GM18502 (cell line): ENCODE data around the gene ABCC9.
"Not testable (repeated sequence)": the region's sequence is repeated elsewhere in the genome, so short reads cannot be mapped to it uniquely, and the experiment has no call there.

Experiments
- ATAC-seq: cut with Tn5 transposase; IDR thresholded peaks from one replicate; pipeline ENCODE4 v1.9.1; 2021; ENCODE audit warnings: mild to moderate bottlenecking; ENCODE audit not compliant: unreplicated experiment, poor library complexity

ABCC9 gene

GRCh38 chr12:21786041-21786531 lies 155.1 kb downstream of the ABCC9 start:
- no peak for ATAC-seq

- not testable (repeated sequence) for ATAC-seq
These were observed 158.5 kb downstream of the ABCC9 start for GRCh38 chr12:21782723-21783122.

GRCh38 chr12:21780786-21781185 lies 160.4 kb downstream of the ABCC9 start:
- ATAC-seq: no peak

- ATAC-seq: no peak
These were observed 165.1 kb downstream of the ABCC9 start for GRCh38 chr12:21776175-21776574.

- ATAC-seq: no peak
These were observed 165.9 kb downstream of the ABCC9 start for GRCh38 chr12:21775133-21775820.

- ATAC-seq: no peak
These were observed 166.7 kb downstream of the ABCC9 start, which contains the start of gene KCNJ8 for GRCh38 chr12:21774358-21775132. KCNJ8 (minus strand) TSS chr12:21774706; CDS start chr12:21773616, 1,090 bp downstream.

GRCh38 chr12:21773806-21774205 lies 167.4 kb downstream of the ABCC9 start:
- ATAC-seq: no peak

- no peak for ATAC-seq
These were observed 167.9 kb downstream of the ABCC9 start for GRCh38 chr12:21773263-21773741.

GRCh38 chr12:21771311-21771710 lies 169.9 kb downstream of the ABCC9 start:
- ATAC-seq: no peak

GRCh38 chr12:21769307-21769706 lies 171.9 kb downstream of the ABCC9 start:
- ATAC-seq: no peak

GRCh38 chr12:21766403-21766802 lies 174.8 kb downstream of the ABCC9 start:
- ATAC-seq: no peak

- no peak for ATAC-seq
These were observed 176.3 kb downstream of the ABCC9 start for GRCh38 chr12:21764950-21765349.

- no peak for ATAC-seq
These were observed 177.2 kb downstream of the ABCC9 start for GRCh38 chr12:21764065-21764464.

- ATAC-seq: no peak
These were observed 177.7 kb downstream of the ABCC9 start for GRCh38 chr12:21763531-21763930.

GRCh38 chr12:21759737-21760136 lies 181.5 kb downstream of the ABCC9 start:
- ATAC-seq: no peak

GRCh38 chr12:21757735-21758134 lies 183.5 kb downstream of the ABCC9 start:
- no peak for ATAC-seq

GRCh38 chr12:21756699-21757098 lies 184.5 kb downstream of the ABCC9 start:
- ATAC-seq: no peak

GRCh38 chr12:21751517-21751916 lies 189.7 kb downstream of the ABCC9 start:
- ATAC-seq: no peak
